GM21786 (cell line): Measurements from ENCODE around the gene DHRS11.

Source experiments
- ATAC-seq: cut with Tn5 transposase; IDR thresholded peaks from one replicate; pipeline ENCODE4 v1.9.1; 2021; ENCODE audit not compliant: unreplicated experiment

The DHRS11 gene

GRCh38 chr17:36613155-36613554 lies 21.5 kb downstream of the DHRS11 start:
- no peak for ATAC-seq

GRCh38 chr17:36614081-36614480 lies 22.4 kb downstream of the DHRS11 start:
- no peak for ATAC-seq

- ATAC-seq: no peak
Observed at GRCh38 chr17:36614933-36615332, 23.3 kb downstream of the DHRS11 start.

GRCh38 chr17:36616061-36617029 lies 24.7 kb downstream of the DHRS11 start:
- ATAC-seq: no peak

GRCh38 chr17:36617773-36618172 lies 26.1 kb downstream of the DHRS11 start:
- ATAC-seq: no peak

- no peak for ATAC-seq
Observed at GRCh38 chr17:36623281-36623680, 31.6 kb downstream of the DHRS11 start.

GRCh38 chr17:36625188-36625587 lies 33.5 kb downstream of the DHRS11 start:
- ATAC-seq: no peak

GRCh38 chr17:36627101-36627500 lies 35.4 kb downstream of the DHRS11 start:
- ATAC-seq: no peak

GRCh38 chr17:36628576-36628975 lies 36.9 kb downstream of the DHRS11 start:
- ATAC-seq: no peak

- ATAC-seq: no peak
Observed at GRCh38 chr17:36629252-36629847, 37.7 kb downstream of the DHRS11 start.

- ATAC-seq: no peak
Observed at GRCh38 chr17:36629970-36630502, 38.4 kb downstream of the DHRS11 start.

- ATAC-seq: no peak
Observed at GRCh38 chr17:36631022-36631421, 39.3 kb downstream of the DHRS11 start.

- no peak for ATAC-seq
Observed at GRCh38 chr17:36632916-36633771, 41.5 kb downstream of the DHRS11 start.

GRCh38 chr17:36640346-36640745 lies 48.7 kb downstream of the DHRS11 start:
- no peak for ATAC-seq

GRCh38 chr17:36640836-36641235 lies 49.2 kb downstream of the DHRS11 start:
- ATAC-seq: no peak

GRCh38 chr17:36641331-36641876 lies 49.7 kb downstream of the DHRS11 start:
- ATAC-seq: no peak

- no peak for ATAC-seq
Observed at GRCh38 chr17:36641877-36642845, 50.5 kb downstream of the DHRS11 start.

- ATAC-seq: no peak
Observed at GRCh38 chr17:36643086-36643685, 51.5 kb downstream of the DHRS11 start.

GRCh38 chr17:36645422-36645821 lies 53.7 kb downstream of the DHRS11 start:
- ATAC-seq: no peak
